Measurements from ENCODE around the gene RBM22.

Gene RBM22

DNA sequence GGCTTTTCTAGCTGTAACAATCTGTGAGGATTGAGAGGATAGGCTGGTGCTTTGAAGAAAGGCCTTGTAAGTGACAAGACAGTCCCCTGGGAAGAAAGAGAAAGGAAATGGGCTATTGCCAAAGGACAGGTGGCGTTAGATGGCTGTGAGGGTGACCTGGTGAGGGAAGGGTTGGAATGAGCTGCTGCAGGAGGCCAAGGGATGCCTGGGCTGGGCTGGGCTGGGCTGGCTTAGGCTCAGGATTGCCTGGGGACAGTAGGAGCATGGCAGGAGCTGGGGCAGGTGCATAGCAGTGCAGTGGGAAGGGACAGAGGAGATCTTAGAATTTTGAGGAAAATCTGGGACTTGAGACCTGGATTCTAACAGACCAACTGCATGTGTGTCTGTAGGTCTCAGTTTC, 49.5 kb downstream of the RBM22 start:
- Mint-ChIP-seq H3K9me3 (no peaks in the 10 kb centered on the region), H3K4me1 (ENCODE audit: low read depth) (peaks cover 2% of the 10 kb centered on the region), H3K36me3 (ENCODE audit: low read depth) (no peaks in the 10 kb centered on the region), H3K27ac (no peak overlapping the region), H3K27me3 (no peaks in the 10 kb centered on the region), H3K4me3 (no peak overlapping the region)
- no peak for DNase-seq

DNA sequence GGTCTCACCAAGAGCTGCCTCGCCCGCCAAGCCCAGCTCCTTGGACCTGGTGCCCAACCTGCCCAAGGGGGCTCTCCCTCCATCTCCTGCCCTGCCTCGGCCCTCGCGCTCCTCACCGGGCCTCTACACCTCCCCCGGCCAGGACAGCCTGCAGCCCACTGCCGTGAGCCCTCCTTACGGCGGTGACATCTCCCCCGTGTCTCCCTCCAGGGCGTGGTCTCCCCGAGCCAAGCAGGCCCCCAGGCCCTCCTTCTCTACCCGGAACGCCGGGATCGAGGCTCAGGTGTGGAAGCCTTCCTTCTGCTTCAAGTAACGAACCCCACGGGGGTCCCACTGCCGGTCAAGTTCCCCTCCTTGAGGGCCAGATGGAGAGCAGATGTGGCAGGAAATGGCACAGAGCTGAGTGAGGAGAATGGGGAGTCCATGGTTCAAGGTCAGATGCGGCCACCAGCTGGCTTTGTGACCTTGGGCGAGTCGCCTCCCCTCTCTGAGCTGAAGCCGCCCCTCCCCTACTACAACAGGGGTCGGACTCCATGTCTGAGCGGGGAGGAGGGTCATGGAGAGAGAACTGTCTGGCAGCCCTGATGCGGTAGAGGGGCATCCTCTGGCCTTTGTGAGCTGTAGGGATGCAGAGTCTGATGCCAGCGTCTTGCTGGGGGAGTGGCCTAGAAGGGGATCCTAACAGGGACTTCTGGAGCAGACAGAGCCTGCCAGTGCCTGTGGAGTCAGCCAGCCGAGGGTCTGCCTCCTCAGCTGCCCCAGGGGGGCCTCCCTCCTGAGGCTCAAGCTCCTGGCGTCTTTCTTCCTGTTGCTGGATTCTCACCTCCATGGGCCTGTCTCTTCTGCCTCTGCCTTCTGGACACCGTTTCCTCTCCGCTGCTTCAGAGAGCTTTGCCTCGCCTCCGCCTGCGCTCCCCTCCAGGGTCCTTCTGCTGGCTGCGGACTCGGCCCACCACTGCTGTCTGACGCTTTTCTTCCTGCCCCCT, 50.5 kb downstream of the RBM22 start:
- Mint-ChIP-seq H3K4me1 (ENCODE audit: low read depth) (no peaks in the 10 kb centered on the region), H3K27me3 (no peaks in the 10 kb centered on the region), H3K27ac (no peak overlapping the region), H3K36me3 (ENCODE audit: low read depth) (no peaks in the 10 kb centered on the region), H3K9me3 (no peaks in the 10 kb centered on the region), H3K4me3 (no peak overlapping the region)
- no peak for DNase-seq

DNA sequence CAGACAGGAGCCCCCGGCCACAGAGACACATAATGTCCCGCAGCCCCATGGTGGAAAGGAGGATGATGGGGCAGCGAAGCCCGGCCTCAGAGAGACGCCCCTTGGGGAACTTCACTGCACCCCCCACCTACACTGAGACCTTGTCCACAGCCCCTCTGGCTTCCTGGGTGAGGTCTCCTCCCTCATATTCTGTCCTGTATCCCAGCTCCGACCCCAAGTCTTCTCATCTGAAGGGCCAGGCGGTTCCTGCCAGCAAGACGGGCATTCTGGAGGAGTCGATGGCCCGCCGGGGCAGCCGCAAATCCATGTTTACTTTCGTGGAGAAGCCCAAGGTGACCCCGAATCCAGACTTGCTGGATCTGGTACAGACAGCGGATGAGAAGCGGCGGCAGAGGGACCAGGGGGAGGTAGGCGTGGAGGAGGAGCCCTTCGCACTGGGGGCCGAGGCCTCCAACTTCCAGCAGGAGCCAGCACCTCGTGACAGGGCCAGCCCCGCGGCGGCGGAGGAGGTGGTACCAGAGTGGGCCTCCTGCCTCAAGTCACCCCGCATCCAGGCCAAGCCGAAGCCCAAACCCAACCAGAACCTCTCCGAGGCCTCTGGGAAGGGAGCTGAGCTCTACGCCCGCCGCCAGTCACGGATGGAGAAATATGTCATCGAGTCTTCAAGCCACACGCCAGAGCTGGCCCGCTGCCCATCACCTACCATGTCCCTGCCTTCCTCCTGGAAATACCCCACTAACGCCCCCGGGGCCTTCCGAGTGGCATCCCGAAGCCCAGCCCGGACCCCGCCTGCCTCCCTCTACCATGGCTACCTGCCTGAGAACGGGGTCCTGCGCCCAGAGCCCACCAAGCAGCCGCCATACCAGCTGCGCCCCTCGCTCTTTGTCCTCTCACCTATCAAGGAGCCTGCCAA, 51.5 kb downstream of the RBM22 start:
- Mint-ChIP-seq H3K27ac (no peak overlapping the region), H3K27me3 (no peaks in the 10 kb centered on the region), H3K4me1 (ENCODE audit: low read depth) (no peaks in the 10 kb centered on the region), H3K9me3 (no peaks in the 10 kb centered on the region), H3K36me3 (ENCODE audit: low read depth) (no peaks in the 10 kb centered on the region), H3K4me3 (no peak overlapping the region)
- no peak for DNase-seq

DNA sequence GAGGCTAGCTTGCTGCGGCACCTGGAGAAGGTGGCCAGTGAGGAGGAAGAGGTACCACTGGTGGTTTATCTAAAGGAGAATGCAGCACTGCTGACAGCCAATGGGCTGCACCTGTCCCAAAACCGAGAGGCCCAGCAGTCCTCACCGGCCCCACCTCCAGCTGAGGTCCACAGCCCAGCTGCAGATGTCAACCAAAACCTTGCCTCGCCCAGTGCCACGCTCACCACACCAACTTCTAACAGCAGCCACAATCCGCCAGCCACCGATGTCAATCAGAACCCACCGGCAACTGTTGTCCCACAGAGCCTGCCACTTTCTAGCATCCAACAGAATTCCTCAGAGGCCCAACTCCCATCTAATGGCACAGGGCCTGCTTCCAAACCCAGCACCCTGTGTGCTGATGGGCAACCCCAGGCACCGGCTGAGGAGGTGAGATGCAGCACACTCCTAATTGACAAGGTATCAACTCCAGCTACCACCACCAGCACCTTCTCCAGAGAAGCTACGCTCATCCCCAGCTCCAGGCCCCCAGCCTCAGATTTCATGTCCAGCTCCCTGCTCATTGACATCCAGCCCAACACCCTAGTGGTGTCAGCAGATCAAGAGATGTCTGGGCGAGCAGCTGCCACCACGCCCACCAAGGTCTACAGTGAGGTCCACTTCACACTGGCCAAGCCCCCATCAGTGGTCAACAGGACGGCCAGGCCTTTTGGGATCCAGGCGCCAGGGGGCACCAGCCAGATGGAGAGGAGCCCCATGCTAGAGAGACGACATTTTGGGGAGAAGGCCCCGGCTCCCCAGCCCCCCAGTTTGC, 52.4 kb downstream of the RBM22 start:
- Mint-ChIP-seq H3K9me3 (no peaks in the 10 kb centered on the region), H3K36me3 (ENCODE audit: low read depth) (no peaks in the 10 kb centered on the region), H3K4me3 (no peak overlapping the region), H3K4me1 (ENCODE audit: low read depth) (no peaks in the 10 kb centered on the region), H3K27ac (no peak overlapping the region), H3K27me3 (no peaks in the 10 kb centered on the region)
- DNase-seq = no peak

DNA sequence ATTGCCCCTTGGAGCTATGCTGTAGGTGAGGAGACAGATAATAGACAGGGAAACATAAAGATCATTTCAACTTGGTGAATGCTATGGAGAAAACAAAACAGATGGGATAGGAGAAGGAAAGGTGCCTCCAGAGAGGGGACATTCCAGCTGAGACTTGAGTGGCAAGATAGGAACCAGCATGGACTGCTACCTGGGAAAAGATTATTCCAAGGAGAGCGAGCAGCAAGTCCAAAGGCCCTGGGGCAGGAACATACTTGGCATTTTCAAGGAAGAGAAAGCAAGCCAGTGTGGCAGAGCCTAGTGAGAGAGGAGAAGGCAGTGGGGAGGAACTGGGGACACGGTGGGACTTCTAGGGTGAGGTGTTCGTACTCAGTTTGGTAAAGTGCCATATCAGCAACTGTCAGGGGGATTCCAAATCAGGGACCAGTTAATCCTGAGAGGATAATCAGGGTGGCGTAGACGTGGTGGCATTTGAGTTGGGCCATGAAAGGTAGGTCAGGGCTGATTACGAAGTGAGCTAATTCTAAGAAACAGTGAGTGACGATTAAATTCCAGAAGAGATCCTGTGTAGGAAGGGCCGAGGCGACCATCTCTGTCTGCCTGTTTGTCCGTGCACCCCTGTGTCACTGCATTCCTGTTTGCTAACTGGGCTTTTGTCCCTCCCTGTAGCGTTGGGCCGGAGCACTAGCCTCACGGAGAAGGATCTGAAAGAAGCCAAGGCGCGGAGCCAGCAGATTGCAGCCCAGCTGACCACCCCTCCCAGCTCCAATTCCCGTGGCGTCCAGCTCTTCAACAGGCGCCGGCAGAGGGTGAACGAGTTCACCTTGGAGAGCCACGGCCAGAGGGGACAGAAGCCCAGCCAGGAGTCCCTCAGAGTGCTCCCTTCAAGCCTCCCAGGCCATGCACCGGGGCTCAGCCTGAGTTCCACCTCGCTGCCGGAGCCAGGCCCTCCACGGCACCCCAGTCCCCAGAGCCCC, 53.3 kb downstream of the RBM22 start:
- DNase-seq = no peak
- Mint-ChIP-seq H3K4me1 (ENCODE audit: low read depth) (no peaks in the 10 kb centered on the region), H3K4me3 (no peak overlapping the region), H3K9me3 (no peaks in the 10 kb centered on the region), H3K27me3 (no peaks in the 10 kb centered on the region), H3K36me3 (ENCODE audit: low read depth) (no peaks in the 10 kb centered on the region), H3K27ac (no peak overlapping the region)

DNA sequence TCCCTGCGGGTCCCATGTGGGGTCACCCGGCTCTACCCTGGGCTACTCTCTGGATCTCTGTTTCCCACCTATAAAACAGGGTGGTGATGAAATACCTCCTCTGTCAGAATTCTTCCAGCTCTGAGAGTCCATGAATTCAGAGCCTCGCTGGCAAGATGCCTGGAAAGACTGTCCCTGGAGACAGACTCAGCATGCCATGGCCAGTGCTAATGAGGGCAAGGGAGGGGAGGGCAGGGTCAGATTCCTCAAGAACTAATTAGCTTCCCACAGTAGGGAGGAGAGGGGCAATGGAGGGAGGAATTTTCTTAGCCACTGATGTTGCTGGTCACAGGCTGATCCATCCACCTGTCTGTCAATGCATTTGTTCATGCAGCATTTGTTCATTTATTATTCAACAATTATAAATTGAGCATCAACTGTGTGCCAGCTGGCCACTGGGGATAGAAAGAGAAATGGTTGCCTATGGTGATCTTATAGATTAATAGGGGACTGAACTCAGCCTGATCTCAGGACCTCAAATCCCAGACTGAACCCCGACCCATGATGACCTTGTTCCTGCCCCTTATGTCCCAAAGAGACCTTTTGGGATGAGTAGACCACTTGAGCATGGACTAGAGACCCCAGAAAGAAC, 55.7 kb downstream of the RBM22 start:
- H3K27me3 Mint-ChIP-seq = no peaks in the 10 kb centered on the region
- no peaks in the 10 kb centered on the region for H3K9me3 Mint-ChIP-seq
- no peak for DNase-seq
- no peaks in the 10 kb centered on the region for H3K36me3 Mint-ChIP-seq (ENCODE audit: low read depth)
- no peak overlapping the region for H3K4me3 Mint-ChIP-seq
- H3K27ac Mint-ChIP-seq = no peak overlapping the region
- H3K4me1 Mint-ChIP-seq (ENCODE audit: low read depth) = no peaks in the 10 kb centered on the region

DNA sequence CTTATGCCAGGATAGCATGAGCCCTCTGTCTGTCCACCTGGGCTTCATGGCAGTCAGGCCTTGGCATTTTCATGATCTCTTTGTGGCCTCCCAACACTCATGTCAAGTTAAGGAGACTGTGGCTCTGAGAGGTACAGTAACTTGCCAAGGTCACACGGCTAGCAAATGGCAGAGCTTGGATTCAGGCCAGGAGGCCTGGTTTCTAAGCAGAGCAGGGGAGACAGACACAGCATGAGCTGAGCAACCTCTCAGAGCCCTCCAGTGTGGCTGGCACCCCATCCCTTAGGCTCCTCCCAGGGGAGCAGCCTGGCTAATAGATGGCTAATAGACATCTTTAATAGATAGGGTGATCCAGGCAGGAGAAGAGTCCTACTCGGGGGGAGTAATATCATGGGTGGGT, 56.3 kb downstream of the RBM22 start:
- no peaks in the 10 kb centered on the region for H3K9me3 Mint-ChIP-seq
- no peak overlapping the region for H3K4me3 Mint-ChIP-seq
- H3K27me3 Mint-ChIP-seq = no peaks in the 10 kb centered on the region
- H3K4me1 Mint-ChIP-seq (ENCODE audit: low read depth) = no peaks in the 10 kb centered on the region
- H3K36me3 Mint-ChIP-seq (ENCODE audit: low read depth) = no peaks in the 10 kb centered on the region
- no peak overlapping the region for H3K27ac Mint-ChIP-seq
- no peak for DNase-seq

DNA sequence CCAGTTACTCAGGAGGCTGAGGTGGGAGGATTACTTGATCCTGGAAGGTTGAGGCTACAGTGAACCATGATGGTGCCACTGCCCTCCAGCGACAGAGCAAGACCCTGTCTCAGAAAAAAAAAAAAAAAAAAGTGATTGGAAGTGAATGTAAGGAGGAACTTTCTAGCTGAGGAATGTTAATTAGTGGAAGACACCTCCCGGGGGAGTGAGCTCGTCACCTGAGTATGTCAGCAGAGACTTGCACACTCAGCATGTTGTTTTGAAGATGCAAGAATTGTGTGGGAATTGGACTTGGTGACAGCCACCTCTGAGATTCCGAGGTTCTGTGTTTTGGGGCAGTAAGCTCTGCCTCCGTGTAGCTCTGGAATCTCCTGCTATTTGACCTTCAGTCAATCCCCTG, 56.8 kb downstream of the RBM22 start:
- no peaks in the 10 kb centered on the region for H3K9me3 Mint-ChIP-seq
- H3K27ac Mint-ChIP-seq = no peak overlapping the region
- H3K4me3 Mint-ChIP-seq = no peak overlapping the region
- H3K27me3 Mint-ChIP-seq = no peaks in the 10 kb centered on the region
- H3K36me3 Mint-ChIP-seq (ENCODE audit: low read depth) = no peaks in the 10 kb centered on the region
- no peak for DNase-seq
- H3K4me1 Mint-ChIP-seq (ENCODE audit: low read depth) = no peaks in the 10 kb centered on the region

DNA sequence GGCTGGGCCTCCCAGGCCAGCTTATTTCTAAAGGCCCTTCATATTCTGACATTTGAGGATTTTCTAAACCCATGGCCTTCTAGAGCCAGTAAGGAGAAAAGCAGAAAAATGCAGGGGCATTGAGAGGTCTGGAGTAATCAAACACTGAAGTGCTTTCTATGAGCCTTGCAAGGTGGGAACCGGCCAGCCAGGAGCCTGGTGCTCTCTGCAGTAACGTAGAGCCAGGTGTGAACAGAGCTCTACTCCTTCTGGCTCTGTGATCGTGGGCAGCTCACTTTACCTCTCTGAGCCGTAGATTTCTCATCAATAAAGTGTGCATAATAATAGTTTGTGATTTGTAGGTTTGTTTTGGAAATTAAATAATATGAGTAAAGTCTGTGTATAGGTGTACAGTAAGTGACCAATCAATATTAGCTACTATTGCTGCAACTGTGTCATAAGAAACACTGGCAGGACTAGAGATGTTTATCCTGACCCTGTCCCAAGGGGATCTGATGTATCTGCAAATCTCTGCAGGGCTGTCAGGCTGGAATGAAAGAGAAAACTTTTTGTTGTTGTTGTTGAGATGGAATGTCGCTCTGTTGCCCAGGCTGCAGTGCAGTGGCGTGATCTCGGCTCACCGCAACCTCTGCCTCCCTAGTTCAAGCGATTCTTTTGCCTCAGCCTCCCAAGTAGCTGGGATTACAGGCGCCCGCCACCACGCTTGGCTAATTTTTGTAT, 57.7 kb downstream of the RBM22 start:
- no peaks in the 10 kb centered on the region for H3K4me1 Mint-ChIP-seq (ENCODE audit: low read depth)
- no peaks in the 10 kb centered on the region for H3K9me3 Mint-ChIP-seq
- H3K27ac Mint-ChIP-seq = no peak overlapping the region
- H3K36me3 Mint-ChIP-seq (ENCODE audit: low read depth) = no peaks in the 10 kb centered on the region
- no peaks in the 10 kb centered on the region for H3K27me3 Mint-ChIP-seq
- H3K4me3 Mint-ChIP-seq = no peak overlapping the region
- no peak for DNase-seq

DNA sequence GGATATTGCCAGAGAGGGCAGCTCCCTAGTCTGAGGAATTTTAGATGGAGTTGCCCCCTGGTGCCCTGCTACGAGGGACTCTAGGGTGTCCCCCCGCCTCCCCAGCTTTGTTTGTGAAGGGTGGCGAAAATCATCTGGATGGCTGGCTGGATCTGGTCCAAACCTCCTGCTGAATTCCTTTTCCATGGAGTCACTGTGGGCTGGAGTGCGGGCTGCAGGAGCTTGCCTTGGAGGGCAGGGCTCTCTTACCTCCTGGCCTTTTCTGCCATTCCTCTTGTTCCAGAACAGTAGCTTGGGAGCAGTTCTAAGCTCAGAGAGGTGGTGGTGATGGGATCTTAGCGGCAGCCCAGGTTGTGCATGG, 58.3 kb downstream of the RBM22 start:
- Mint-ChIP-seq H3K27ac (no peak overlapping the region), H3K4me3 (no peak overlapping the region), H3K36me3 (ENCODE audit: low read depth) (no peaks in the 10 kb centered on the region), H3K9me3 (no peaks in the 10 kb centered on the region), H3K27me3 (no peaks in the 10 kb centered on the region), H3K4me1 (ENCODE audit: low read depth) (no peaks in the 10 kb centered on the region)
- no peak for DNase-seq

DNA sequence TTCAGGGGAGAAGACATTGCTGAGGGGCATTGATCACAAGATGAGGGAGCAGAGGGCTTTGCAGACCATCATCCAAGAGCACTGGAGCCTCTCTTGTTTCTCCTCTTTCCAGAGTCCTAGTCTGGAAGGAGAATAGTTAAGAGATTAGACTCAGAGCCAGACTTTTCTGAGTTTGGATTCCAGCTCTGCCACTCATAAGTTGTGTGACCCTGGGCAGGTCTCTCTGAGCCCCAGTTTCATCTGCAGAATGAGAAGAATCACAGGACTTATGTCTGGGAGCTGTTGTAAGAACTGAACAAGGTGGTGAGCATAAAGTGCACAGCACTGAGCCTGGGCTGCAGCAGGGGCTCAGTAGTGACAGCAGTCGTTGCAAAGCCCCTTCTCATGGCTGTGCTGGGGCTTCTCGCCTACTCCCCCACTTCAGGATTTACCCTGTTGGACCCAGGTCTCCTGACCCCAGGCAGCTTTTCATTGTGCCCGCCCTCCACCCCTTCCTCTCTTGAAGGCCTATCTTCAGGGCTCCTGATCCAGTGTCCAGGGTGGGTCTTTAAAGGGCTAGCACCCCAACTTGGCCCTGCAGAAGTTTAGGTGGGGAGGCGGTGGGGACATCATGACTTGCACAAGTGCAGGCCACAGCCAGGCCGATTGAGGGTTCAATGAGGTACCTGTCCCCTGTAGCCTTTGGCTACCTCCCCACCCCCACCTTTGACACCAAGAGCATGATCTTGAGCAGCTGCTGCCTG, 58.9 kb downstream of the RBM22 start:
- no peak overlapping the region for H3K27ac Mint-ChIP-seq
- DNase-seq = no peak
- H3K9me3 Mint-ChIP-seq = no peaks in the 10 kb centered on the region
- no peaks in the 10 kb centered on the region for H3K36me3 Mint-ChIP-seq (ENCODE audit: low read depth)
- no peaks in the 10 kb centered on the region for H3K4me1 Mint-ChIP-seq (ENCODE audit: low read depth)
- peaks cover 3% of the 10 kb centered on the region for H3K27me3 Mint-ChIP-seq
- H3K4me3 Mint-ChIP-seq = no peak overlapping the region

DNA sequence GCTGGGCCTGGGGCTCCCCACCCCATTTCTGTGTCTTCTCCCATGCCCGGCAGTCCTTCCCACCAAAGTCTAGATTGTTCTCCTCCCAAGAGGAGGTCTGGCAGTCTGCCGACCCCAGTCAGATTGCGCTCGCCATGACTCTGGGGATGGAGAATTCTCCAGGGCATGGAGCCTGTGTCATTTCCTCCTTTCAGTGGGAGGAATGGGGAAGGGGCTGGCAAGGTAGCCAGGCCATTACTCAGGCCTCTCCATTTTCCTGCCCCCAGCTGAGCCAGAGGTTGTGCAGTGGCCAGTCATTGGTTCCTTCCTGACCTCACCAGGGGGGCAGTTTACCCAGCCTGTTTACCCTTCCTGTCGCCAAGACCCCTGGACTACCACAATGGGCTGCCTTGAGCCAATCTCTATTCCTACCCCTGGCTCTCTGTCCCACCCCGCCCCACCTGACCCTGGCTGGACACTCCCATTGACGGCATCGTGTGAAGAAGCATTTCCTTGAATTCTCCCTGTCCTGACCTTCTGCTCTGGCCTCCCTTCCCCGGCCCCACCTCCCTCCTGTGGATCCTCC, 59.8 kb downstream of the RBM22 start:
- Mint-ChIP-seq H3K27me3 (peaks cover 9% of the 10 kb centered on the region), H3K4me3 (no peak overlapping the region), H3K36me3 (ENCODE audit: low read depth) (no peaks in the 10 kb centered on the region), H3K27ac (no peak overlapping the region), H3K4me1 (ENCODE audit: low read depth) (no peaks in the 10 kb centered on the region), H3K9me3 (no peaks in the 10 kb centered on the region)
- no peak for DNase-seq
